ENCODE results near the gene ELMO1.

The ELMO1 gene

DNA sequence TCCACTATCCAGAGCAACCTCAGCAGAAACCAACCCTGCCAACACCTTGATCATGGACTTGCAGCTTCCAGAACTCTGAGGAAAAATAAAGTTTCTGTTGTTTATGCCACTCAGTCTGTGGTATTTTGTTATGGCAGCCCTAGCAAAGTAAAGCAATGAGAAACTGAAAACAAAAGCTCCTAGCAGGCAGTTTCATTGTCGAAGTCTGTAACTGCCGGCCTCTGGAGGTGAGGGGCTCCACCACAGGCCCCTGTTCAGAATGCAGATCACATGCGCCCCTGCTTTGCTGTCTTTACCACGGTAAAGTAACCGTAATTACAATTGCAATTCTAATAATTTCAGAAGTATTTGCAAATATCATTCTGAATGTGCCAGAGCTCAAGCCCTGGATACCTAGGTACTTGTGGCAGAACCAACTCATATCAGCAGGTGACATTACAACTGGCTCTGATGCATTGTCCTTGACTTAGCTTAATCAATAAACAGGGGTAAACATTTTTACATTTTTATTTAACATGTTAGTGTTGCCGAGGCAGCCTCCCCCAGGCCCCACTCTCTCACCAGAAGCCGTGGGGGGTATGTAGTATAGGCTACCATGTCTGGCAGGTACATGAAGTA, 193.2 kb downstream of the ELMO1 start:
- no peak for DNase-seq

DNA sequence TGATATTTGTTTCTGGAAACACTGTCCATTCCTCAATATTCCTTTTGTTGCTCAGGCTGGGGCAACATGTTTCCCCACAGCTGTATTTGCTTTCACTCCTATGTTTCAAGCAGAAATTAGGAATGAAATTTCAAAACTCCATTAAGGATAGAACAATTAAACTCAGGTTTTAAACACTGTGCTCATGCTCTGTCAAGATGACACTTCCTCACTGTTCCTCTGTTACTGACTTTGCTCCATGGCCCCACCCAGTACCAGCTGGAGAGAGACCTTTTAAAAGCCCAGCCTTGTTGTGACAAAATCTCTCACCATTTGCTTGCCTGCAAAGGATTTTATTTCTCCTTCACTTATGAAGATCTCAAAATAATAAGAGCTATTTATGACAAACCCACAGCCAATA, 197.4 kb downstream of the ELMO1 start:
- no peak for DNase-seq

DNA sequence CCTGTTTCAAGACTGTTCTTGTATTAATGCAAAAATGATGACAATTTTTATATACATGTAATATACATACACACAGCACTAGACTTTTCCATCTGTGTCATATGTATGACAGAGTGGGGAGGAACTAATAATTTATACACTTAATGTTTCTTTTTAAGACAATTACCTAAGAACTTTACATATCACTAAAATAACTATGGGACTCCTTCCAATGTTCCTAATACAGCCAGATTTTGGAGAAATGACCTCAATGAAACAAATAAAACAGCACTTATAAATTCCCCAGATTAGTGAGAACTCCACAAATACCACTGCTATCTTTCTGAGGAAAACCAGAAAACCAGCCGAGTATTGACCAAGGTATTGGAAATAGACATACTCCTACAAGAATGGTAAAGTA, 199.4 kb downstream of the ELMO1 start:
- DNase-seq: no peak

DNA sequence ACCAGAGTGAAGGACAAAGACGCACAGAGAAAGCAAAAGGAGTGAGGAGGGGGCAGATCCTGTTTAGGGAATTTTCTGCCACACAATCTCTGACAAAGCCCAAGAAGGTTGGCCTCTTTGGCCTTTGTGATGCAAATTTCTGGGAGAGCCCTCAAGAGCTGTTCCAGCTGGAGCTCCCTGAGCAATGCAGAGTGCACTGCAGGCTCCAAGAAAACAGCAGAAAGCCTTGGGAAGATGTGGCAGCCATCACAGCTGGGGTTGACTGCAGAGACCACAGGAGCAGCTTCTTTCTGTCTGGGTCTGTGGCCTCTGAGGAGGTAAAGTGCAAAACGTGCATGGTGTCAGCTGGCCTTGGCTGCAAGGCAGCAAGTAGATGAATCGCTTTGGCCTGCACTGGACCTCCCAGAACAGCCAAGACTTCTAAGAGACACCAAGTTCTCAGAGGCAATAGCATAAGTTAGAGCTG, 200.2 kb downstream of the ELMO1 start:
- DNase-seq: no peak

DNA sequence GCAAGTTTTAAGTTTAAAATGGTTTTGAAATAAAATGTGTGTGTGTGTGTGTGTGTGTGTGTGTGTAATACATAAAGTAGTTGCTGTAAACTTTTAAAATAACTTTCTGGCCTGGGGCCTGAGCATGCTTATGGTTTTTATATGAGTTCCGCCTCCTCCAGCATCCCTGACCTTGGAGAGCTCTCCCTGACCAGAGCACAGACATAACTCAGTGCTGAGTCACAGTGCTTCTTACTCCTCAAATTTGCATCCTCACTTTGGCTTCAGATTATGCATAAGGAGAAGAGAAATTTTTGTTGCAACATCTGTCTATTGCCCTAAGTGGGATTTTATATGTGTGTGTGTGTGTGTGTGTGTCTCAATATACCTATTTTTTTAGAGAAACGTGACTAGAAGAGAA, 200.8 kb downstream of the ELMO1 start:
- DNase-seq: peak; percentile 92

DNA sequence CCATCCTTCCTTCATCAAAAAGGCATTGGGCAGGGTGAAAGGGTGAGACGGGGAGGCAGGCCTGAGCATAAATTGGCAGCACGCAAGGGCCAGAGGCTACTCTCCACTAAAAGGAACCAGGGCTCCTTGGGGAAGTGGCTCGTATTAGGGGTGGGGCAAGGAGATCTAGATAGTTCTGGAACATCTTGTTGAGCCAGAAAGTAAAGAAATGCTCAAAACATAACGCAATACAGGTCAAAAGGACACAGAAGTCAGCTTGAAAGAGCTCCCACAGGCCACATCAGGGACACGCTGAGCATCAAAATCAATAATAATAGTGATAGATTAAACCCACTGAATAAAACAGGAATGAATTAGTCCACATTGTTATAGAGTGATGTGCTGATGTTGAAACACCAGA, 203.1 kb downstream of the ELMO1 start:
- DNase-seq: peak; percentile 34

DNA sequence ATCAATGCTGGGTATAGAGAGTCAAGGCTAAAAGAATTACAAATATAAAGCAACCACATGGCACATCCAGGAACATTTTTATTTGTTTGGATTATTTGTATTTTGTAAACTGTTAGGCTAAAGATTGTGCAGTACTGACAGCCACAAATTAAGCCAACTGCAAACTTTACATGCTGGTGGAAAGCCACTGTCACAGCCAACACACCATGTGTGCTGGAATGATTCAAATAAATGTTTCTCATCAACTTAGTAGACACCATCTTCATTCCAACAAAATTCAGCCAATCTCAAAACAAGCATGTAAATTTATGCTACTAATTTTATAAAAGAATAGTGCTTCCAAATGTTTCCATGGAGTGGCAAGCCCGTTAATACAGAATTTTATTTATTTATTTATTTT, 211.8 kb downstream of the ELMO1 start:
- DNase-seq: no peak

DNA sequence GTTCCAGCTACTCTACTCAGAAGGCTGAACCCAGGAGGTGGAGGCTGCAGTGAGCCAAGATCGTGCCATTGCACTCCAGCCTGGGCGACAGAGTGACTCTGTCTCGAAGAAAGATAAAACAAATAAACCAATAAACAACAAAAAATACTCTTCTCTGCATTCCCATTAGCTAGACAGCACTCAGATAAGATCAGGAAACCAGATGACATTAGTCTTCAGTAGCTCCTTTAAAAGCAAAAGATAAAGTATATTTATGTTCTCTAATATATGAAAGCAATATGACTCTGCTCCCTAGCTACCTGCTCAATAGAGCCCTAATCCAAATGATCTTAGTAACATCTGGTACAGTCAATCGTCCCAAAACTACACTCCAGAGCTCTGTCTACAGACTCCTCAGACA, 212.9 kb downstream of the ELMO1 start:
- DNase-seq: no peak

DNA sequence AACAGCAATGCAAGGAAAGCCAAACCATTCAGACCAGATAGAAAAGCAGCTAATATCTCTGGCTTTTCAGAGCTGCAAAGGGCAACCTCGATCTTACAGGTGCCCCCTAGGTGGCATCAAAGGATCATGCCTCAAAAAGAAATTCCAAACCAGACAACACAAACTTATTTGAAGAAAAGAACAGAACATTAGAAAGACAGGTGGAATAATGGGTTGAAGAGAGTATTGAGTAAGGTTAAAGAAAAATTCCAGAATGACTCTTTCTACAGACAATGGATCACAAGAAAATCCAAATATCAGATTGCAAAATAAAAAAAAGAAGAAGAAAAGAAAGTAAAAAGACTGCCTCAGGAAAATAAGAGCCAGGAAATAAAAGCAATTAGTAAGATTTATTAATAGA, 213.7 kb downstream of the ELMO1 start:
- DNase-seq: no peak

DNA sequence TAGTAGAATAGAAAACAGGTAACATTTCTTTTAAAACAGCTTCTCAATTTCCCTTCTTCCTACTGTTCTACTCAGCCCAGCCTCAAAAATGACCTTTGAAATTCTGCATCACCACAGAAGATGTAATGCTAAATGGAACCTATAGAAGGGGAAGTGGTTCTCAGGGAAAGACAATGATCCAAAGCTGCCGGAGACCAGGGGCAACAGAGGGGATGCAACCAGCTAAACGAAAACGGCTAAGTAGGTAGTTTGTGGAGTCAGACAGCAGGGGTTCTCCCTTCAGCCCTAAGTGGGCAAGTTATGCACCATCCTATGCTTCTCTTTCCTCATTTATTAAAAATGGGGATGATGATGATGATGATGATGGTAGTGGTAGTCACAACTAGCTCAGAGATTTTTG, 214.3 kb downstream of the ELMO1 start:
- no peak for DNase-seq

DNA sequence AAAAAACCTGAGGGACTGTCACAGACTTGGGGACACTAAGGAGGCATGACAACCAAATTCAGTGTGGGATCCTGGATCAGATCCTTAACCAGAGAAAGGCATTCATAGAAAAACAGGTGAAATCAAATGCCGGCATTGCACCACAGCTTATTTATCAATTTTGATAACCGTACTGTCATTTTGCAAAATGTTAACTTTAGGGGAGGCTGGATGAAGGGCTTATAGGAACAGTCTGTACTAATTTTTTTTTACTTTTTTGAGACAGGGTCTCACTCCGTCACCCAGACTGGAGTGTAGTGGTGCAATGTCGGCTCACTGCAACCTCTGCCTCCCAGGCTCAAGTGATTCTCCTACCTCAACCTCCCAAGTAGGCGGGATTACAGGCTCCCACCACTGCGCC, 217.1 kb downstream of the ELMO1 start:
- no peak for DNase-seq

DNA sequence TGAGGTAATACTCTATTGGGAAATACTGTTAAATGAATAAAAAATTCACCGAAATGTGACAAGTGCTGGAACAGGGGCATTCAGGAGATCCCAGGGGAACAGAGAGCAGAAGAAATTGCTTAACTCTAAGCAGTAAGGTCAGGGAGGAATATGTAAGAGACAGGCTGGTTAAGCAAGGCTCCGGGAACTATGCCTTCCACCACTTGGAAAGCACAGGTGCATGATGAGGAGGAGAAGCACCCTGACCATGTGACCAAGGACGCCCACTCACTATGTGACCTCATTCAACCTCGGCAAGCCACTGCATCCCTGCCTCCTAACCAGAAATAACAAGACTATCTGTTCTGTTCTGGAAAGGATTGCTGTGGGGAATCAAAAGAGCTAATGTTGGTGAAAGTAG, 218.4 kb downstream of the ELMO1 start:
- no peak for DNase-seq

DNA sequence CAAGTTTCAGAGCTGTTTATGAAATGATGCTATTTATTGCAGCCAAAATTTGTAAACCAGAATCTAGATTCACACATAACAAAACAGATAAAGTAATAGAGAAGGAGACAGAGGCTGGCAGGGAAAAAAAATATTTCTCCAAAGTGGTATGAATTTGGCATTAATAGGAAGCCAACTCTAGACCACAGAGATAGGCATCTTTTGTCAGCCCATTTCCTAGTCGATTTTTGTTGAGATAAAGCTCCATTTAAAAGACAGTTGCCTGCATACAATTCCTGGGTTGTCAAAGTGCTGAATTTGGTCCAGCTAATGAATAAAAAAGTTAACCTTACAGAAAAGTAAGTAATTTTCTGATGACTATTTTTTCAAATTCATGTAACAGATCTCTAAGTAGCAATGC, 219.3 kb downstream of the ELMO1 start:
- no peak for DNase-seq

DNA sequence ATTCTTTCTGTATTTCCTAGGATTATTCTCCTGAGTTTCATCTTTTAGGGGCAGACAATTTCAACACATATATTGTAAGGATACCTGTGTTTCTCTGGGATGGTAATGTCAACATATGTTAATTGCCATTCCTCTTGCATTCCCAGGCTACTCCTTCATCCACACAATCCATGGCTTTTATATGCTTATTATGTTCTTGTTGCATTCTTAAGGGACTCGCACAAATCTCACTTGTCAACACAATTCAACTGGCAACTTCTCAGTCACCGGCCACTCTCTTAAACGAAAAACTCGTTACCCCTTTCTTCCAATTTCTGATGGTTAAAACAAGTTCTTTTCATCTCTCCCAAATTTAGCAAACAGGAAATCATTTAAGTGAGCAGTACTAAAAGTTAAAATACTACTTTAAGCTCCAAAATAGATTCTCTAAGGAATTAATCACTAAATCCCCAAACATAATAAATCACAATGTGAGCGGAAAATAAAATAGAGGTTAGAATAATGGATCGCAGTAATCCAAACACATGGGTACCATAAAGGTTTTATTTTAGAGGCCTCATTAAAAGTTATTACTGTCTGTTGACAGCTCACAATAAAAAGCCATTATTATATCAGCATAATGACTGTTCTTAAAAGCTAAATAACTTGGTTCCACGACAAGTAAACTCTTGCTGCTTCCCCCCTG, 223.2 kb downstream of the ELMO1 start:
- no peak for DNase-seq

DNA sequence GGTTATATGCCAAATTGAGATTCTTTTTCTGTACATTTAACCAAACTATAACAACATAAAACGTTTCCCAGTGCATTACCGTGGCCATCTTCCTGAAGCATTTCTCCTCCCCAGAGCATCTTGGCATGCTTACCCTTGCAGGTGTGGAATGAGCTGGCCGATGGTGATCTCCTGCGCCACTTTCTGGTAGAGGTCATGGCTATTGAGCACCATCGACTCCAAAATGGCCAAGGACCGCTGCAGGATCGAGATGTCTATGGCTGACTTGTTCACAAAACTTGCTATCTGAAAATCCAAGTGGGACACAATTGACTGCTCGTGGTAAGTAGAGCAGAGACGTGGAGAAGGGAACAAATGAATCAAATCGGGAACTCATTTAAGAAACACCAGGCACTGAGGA, 223.9 kb downstream of the ELMO1 start:
- no peak for DNase-seq

DNA sequence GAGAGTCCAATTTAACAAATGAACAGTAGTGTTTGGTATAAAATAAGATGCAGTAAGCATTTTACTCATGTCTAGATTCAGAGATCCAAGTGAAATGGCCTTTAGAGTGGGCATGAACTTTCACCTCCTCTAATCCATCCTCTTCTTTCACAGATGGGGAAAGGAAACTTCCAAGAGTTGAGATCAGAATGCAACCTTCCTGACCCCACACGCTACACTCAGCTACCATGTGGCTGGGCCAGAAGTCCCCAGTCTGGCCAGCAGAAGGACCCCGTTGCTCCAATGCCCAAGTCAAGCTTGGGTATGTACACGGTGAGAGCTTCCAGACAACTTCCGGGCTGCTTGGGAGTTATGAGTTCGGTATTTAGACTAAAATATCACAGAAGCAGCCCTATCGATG, 228.0 kb downstream of the ELMO1 start:
- DNase-seq: peak; percentile 87

DNA sequence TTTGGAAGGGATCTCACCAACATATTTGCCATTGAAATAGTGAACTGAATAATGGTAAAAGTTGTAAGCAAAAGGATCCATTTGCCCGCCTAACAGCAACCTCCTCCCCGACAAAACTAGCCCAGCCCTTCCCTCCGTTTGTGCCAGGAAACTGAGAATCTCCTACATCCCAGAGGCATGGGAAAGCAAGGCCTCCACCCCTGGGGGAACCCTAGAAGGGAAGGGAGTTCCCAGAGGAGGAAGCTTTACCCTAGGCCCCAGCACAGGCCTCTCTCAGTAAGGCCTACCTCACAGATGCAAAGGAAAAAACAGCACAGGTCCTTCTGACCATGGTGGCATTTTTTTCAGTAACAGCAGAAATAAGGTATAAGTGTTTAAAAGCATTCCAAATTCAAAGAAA, 229.7 kb downstream of the ELMO1 start:
- DNase-seq: no peak

DNA sequence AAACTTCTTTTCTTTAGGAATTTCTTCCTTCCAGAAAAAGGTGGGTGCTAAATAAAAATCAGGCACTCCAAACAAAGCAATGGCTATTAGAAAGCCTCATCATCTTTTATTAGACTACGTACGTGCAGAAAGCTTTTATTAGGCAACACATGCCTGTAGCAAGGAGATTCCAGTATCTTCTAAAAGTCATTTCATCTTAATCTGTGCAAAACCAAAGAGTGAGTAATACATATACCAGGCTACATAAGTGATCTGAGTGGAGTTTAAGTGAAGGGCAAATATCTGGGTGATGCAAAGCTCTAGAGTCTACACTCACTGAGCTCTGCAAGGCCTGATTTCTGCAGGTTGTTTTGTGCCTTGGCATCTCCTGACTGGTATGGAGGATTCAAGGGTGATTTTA, 231.7 kb downstream of the ELMO1 start:
- peak; percentile 19 for DNase-seq

DNA sequence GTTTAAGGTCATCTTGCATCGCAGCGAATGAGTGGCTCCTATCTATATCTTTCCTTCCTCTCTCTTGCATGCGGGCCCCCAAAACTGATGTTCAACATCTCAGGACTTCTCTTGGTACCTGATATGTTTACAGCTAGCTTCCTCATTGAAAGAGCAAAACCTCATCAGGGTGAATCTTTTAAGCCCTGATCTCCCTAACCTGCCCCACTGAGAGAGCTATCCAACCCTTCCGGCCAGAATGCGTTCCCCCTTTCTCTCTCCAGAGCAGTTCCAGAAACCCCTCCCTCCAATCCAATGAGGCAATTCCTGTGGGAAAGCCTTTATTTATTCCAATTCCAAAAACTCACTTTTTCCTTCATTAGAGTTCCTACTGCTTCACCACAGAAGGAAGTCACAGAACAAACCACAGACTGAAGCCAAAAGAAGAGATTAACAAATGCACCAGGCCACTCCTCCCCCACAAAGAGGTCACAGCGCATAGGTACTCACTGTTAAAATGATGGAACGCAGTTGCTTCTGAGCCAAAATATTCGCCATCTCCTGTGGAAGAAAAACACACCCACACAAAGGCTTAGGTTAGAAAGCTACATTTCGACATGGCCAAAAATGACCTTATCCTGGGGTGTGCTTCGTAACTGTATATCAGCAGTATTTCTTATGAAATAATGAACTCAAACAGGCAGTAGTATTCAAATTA, 232.4 kb downstream of the ELMO1 start:
- peak; percentile 55 for DNase-seq

DNA sequence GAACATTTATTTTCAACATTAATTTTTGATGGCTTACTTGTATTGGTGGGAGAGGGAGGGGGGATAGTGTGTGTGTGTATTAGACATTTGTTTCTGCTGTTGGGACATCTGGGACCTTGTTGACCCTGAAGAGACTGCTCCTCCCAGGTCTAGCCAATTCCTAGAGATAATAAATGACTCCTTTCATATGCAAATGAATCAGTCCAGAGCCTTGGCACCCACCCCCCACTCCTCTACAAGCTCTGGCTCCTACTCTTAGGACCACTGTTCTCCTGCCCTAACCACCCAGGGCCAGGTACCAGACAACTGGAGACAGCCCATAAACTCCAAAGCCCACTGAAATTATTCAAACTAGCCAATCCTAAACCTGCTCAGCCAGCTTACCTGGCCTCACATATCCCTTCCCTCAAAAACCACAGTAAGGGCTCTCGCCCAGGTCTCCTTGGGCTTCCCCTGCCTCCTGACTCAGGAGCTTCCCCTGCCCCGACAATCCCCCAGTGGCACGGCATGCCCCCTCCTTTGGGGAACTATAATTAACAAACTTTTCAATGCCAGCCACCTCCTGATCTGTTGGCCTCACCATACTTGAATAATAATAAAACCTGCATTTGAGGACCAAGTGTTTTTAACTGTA, 233.3 kb downstream of the ELMO1 start:
- DNase-seq: no peak

DNA sequence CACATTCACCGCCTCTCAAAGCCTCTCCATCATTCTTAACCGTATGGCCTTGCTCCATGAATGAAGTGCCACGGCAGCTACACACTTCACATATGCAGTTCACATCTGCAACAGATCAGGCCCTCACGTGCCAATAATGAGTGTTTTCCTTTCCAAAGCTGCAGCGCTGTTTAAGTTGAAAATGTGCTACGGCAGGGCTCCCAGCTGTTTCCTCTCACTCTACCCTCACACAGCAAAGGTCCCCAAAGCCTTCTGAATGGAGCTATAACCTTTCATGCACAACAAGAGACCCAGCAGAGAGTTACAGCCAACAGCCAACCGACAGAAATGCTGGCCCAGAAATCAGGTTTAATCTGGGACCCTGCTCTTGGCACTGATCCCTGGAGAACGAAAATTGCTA, 236.1 kb downstream of the ELMO1 start:
- no peak for DNase-seq

DNA sequence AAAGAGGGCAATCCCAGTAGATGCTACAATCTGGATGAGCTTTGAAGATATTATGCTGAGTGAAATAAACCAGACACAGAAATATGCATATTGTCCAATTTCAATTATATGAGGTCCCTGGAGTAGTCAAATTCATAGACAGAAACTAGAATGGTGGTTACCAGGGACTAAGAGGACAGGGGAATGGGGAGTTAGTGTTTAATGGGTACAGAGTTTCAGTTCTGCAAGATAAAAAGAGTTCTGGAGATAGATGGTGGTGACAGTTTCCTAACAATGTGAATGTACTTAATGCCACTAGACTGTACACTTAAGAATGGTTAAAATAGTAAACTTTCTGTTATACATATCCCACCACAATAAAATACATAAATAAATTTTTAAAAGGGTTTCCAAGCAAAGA, 236.6 kb downstream of the ELMO1 start:
- DNase-seq: peak; percentile 62

DNA sequence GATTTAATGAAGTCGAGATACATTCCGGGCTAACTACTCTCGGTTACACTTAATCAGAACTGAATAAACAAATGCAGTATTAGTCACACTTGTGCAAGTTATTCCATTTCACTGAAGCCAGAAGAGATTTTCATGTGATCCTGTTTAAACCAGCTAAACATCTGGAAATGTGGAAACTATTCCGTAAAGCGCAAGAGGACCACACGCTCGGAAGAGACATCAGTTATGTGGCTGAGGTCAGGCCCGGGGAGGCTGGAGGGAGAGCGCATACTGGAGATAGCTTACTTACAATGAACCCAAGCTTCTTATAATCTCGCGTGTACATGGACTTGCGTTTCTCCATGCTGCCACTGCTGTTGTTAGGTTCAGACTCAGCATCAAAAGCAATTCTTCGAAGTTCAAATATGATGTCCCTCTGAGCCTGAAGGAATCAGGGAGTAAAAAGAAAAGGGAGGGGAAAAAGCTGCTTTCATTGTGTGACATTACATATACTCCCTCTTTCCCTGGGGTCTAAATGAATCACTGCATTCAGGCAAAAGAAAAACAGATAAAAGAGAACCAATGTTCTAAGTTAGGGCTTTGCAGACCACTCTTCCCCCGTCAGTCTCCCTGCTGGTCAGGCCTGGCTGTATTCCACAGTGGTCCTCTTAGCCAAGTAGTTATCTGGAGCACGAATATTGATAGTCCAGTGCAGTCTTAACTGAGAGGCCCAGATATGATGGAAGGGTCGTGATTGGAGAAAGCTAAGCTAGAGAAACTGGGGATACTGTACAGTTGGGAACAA, 237.4 kb downstream of the ELMO1 start:
- no peak for DNase-seq
